ENCODE measurements around the gene ZBP1. TPM values are rescaled to one million over a fixed set of nuclear protein-coding genes. Genes with fewer than 3 reads are reported as not detected.

ZBP1 gene
- total RNA-seq, 1 donor from 2014 or later, result not detected

DNA sequence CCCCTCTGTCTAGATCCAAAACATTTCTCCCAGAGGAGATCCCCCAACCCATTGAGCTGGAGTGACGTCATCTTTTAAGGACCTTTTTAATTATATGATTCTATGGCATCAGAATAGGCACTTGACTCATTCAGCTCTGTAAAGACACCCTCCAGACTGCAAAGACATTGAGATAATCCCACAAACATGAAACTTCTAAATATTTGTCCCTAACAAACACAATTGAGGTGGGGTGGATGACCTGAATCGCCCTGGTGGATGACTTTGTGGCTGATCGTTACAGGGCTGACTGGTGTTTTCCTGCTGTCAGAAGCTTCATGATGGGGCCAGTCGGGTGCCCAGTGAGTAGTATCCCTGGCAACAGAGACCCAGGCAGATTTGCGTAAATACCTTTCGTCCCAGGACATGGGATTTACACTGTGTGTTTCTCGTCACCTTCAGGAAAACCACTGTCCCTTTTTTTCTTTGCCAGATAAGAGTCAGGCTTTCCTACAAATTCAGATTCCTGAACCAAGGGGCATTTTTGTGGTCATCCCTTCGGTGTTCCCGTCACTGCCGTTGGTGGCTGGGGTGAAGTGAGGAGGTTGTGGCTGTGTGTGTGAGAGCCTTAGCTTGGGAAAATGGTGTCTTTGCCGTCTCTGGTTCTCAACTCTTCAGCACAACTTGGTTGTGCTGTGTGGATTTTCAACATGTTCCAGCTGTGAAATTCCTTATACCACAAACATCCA is 64.6 kb downstream of the ZBP1 start:
- Mint-ChIP-seq H3K4me3 (no peak overlapping the region), H3K4me1 (ENCODE audit: unreplicated experiment) (peaks cover 18% of the 10 kb centered on the region), H3K9me3 (no peaks in the 10 kb centered on the region), H3K36me3 (no peaks in the 10 kb centered on the region), H3K27me3 (peaks cover 46% of the 10 kb centered on the region), H3K27ac (no peak overlapping the region)
- DNase-seq (ENCODE audit: extremely low spot score, unreplicated experiment), result no peak
- TF ChIP-seq, protein P1, sequence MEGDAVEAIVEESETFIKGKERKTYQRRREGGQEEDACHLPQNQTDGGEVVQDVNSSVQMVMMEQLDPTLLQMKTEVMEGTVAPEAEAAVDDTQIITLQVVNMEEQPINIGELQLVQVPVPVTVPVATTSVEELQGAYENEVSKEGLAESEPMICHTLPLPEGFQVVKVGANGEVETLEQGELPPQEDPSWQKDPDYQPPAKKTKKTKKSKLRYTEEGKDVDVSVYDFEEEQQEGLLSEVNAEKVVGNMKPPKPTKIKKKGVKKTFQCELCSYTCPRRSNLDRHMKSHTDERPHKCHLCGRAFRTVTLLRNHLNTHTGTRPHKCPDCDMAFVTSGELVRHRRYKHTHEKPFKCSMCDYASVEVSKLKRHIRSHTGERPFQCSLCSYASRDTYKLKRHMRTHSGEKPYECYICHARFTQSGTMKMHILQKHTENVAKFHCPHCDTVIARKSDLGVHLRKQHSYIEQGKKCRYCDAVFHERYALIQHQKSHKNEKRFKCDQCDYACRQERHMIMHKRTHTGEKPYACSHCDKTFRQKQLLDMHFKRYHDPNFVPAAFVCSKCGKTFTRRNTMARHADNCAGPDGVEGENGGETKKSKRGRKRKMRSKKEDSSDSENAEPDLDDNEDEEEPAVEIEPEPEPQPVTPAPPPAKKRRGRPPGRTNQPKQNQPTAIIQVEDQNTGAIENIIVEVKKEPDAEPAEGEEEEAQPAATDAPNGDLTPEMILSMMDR (conservative IDR thresholded peaks at IDR 0.05), result no peak

Other genes starting within 250 kb of the ZBP1 start
- 15.2 and 26.5 TPM in 2 replicates for gene RBM38, start 229.0 kb downstream of the ZBP1 start, total RNA-seq (ENCODE audit: low replicate concordance)
- 0.07 TPM in 2 replicates for gene CTCFL, start 95.3 kb downstream of the ZBP1 start, total RNA-seq (ENCODE audit: low replicate concordance)
- 2.3 and 4.7 TPM in 2 replicates for gene PCK1, start 59.3 kb downstream of the ZBP1 start, total RNA-seq (ENCODE audit: low replicate concordance)
- gene PMEPA1, start 89.6 kb upstream of the ZBP1 start, total RNA-seq (ENCODE audit: low replicate concordance), result 4.3 and 8.8 TPM in 2 replicates

All from type B pancreatic cell (in vitro differentiated cells).